IPS DF 4.7 (cell line): ENCODE data around the gene NAT16.
A peak's percentile ranks its signal among the peaks of the same experiment; 100 is the strongest.
"Not testable (repeated sequence)": the region's sequence is repeated elsewhere in the genome, so short reads cannot be mapped to it uniquely, and the experiment has no call there.

Experiments used
- DNase-seq: peaks from one replicate; pipeline ENCODE4 v3.0.0-alpha.2; 2013; ENCODE audit warnings: low spot score; ENCODE audit errors: extremely low read depth

NAT16 gene

DNA sequence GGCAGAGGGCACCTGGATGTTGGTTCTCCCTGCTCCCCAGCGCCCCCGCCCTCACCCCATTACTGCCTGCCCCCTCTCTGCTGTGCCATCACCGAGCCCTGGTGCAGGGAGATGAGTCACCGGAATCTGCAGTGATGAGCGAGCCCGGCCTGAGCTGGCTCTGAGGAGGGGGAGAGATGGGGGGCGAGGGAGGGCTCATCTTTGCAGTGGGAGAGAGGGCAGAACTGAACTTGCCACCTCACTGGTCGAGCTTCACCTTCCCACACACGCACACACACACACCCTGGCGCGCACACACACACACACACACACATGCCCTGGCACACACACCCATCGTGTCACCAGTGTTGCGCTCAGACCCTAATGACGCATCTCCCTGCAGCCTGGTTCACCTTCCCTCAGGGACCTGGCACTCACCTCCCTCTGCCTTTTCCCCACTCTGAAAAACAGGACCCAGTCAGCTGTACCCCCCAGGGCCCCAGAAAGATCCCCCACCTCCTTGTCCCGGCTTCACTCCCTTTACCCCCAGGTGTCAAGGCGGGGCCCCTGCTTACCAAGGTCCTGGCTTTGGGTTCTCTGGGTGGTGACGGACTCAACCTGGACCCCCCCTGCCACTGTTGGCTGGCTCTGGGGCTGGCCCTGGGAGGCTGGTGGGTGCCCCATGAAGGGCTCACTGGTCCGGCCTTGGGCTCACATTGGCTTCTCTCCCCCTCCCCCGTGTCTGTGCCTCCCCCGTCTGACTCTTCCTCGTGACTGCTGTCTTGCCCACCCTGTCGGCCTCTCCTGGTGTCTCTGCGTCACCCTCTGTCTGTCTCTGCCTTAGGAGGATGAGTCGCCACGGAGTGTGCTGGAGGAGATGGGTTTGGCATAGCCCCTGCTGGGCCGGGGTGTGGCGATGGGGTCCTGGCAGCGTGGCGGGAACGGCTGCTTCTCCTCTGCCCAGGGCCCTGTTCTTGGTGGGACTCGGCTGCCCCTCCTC is 20.1 kb downstream of the NAT16 start:
- no peak for DNase-seq

DNA sequence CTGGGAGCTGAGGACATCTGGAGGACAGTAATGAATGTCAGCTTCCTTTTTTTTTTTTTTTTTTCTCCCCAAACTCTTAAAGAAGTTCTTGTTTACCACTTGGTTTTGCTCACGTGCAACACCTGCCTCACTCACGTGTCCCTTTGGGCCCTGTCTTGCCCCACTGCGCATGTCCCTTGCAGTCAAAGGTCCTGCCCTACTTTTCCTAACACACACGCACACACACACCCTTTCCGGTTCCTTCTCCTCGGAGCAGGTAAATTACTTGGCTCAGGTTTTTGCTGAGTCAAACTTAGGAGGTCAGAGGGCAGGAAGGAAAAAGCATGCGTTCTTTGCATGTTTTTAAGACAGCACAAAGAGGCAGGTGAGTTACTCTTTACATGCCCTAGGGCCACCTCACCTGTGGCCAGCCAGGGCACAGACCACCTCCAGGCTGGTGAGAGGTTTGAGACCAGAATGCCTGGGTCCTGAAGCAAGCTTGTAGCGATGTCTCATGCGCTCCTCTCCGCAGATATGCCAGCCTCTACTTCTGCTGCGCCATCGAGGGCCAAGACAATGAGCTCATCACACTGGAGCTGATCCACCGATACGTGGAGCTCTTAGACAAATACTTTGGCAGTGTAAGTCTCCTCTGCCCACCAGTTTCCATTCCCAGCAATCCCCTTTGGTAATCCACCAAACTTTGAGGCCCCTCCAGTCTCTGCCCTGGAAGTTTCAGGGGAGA is 23.1 kb downstream of the NAT16 start:
- no peak for DNase-seq

DNA sequence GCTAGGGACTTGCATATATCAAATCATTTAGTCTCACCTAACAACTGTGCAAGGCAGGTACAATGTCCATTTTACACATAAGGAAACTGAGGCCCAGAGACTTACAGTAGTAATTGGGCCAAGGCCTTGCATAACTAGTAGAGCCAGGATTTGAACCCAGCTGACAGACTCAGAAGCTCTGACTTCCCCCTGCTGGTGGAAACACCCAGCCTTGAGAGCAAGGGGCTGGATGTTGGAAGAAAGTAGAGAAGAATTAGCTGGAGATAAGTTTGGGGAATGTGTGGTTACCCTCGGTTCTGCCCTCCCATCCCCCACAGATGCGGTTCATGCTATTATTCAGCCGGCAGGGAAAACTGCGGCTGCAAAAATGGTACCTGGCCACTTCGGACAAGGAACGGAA is 23.8 kb downstream of the NAT16 start:
- no peak for DNase-seq

DNA sequence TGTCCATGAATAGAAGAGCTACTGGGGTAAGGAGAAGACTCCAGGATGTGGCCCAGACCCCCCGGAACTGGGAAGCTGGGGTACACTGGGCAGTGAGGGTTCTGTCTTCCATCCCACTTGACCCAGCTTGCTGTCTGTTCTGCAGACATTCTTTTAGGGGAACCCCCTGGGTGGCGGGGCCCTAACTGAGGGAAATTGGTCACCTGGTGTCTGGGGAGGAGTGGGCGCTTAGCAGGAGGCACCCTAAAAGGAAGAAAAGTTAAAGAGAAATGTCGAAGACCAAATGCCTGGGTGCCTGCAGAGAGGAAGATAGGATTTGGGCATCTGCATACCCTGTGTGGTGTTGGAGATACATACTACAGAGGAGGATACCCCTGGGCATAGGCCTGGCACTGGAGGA is 24.8 kb downstream of the NAT16 start:
- DNase-seq = no peak

DNA sequence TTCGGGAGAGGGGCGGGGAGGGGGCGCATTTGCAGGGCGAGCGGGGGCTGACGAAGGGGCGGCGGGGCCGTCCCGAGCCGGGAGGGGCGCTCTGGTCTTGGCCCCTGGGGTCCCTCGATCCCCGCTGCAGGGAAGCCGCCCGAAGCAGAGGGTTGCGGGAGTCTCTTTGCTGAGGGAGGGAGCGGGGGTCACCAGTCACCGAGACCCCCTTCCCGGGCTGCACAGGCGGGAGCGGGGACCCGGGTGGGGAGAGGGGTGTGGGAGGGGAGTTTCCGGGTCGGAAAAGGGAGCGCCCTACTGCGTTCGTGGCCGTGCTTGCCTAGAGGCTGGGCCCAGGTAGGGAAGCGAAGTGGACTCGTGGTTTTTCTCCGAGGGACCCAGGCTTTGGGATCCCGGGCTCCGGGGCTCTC is 25.4 kb downstream of the NAT16 start:
- DNase-seq = no peak

DNA sequence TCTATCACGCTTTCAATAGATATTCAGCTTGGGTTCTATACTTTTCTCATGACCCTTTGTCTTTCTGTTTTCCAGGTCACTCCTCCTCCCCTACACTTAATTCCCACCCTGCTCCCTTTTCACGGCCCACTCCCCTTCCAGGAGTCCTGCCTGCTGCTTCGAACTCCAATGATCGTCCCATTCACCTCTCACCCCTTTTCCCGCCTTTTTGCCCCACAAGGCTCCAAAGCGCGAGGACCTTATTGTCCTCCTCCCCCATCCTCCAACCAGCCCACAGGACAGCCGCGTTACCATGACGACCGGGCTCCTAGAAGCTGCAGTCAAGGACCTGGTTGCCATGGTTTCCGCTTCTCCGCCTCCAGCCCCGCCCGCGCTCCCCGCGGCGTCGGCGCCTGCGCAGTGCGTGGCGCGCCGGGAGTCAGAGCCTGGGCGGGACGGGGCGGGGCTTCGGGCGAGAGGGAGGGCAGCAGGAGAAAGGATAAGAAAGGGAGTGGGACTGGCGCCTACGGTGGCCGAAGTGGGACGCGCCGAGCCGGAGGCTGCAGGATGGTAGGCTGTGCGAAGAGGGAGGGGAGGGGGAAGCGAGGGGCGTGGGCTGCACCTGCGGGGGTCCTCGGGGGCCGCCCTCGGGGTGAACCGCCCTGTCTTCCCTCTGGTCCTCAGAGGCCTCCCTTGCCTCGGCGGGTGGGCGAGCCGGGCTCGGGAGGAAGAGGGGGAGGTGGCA is 26.0 kb downstream of the NAT16 start, which contains the start of gene AP1S1:
TSS of gene AP1S1 (plus strand) at position 508 of the 724 bp plus-strand sequence. CDS start at position 547, 39 bp downstream.
- DNase-seq = peak; percentile 99

DNA sequence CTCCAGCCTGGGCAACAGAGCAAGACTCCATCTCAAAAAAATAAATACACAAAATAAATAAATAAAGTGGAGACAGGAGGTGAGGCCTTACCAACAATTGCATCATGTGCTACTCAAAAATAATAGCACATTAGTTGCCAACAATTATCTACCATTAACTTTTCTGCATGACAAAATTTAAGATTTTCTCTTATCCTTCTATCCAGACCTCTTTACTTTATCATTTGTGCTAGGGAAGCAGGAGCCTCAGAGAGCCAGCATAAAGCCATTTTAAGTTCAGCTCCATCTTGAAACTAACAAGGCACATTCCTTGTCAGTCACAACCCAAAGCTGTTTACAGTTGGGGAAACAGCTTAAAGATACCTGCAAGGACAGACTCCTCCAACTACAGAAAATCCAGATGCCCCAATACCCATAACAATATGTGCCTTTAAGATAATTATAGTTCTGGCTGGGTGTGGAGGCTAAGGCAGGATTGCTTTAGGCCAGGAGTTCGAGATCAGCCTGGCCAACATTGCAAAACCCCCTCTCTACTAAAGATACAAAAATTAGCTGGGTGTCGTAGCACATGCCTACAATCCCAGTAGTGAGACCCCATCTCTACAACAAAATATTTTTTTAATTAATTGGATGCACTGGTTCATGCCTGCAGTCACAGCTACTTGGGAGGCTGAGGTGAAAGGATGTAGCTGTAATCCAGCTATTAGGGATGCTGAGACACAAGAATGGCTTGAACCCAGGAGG is 28.0 kb downstream of the NAT16 start:
- no peak for DNase-seq

DNA sequence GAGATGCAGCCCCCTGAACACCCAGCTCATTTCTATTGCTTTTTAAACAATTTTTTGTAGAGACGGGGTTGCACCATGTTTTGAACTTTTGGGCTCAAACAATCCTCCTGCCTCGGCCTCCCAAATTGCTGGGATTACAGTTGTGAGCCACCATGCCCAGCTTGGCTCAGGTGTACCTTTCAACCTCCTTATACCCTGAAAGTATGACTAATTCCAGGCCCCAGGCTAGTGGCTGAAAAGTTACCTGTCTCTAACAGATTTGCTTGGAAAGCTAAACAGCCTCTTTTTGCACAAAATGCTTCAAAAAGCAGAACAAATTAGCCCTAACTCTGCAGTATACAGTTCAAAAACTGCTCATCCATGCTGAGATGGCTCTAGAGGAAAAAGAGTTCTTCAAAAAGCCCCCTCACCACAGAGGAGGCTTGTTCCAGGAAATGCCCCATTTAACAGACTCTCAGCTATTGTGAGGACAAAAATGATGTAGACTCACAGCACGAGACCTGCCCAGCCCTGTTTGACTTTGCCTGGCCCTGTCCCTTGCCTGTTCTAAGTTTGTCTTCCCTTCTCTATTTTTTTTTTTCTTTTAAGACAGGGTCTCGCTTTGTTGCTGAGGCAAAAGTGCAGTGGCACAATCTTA is 39.2 kb downstream of the NAT16 start:
- no peak for DNase-seq

DNA sequence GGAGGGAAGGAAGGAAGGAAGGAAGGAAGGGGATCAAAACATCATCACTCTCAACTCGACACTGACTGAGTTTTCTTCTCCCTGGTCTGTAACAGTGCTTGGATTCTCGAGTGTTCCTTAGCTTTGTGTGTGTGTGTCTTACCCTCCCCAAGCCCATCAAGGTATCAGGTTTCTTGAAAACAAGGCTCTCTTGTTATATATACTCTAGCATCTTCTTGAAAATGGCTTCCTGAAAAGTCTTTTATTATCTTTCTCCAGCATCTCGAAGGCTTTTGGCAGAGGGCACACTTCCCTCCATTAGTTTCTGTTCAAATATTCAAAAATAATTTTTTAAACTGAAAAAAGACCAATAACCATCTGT is 39.8 kb downstream of the NAT16 start:
- DNase-seq = no peak

DNA sequence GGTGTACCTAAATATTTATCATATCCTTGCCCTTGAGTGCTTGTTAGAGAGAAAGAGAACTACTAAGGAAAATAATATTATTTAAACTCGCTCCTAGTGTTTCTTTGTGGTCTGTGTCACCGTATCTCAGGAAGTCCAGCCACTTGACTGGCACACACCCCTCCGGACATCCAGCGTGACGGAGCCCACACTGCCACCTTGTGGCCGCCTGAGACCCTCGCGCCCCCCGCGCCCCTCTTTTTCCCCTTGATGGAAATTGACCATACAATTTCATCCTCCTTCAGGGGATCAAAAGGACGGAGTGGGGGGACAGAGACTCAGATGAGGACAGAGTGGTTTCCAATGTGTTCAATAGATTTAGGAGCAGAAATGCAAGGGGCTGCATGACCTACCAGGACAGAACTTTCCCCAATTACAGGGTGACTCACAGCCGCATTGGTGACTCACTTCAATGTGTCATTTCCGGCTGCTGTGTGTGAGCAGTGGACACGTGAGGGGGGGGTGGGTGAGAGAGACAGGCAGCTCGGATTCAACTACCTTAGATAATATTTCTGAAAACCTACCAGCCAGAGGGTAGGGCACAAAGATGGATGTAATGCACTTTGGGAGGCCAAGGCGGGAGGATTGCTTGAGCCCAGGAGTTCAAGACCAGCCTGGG is 41.8 kb downstream of the NAT16 start:
- DNase-seq = no peak

DNA sequence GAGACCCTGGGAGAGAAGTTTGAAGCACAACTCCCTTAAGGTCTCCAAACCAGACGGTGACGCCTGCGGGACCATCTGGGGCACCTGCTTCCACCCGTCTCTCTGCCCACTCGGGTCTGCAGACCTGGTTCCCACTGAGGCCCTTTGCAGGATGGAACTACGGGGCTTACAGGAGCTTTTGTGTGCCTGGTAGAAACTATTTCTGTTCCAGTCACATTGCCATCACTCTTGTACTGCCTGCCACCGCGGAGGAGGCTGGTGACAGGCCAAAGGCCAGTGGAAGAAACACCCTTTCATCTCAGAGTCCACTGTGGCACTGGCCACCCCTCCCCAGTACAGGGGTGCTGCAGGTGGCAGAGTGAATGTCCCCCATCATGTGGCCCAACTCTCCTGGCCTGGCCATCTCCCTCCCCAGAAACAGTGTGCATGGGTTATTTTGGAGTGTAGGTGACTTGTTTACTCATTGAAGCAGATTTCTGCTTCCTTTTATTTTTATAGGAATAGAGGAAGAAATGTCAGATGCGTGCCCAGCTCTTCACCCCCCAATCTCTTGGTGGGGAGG is 42.4 kb downstream of the NAT16 start:
- DNase-seq = no peak

DNA sequence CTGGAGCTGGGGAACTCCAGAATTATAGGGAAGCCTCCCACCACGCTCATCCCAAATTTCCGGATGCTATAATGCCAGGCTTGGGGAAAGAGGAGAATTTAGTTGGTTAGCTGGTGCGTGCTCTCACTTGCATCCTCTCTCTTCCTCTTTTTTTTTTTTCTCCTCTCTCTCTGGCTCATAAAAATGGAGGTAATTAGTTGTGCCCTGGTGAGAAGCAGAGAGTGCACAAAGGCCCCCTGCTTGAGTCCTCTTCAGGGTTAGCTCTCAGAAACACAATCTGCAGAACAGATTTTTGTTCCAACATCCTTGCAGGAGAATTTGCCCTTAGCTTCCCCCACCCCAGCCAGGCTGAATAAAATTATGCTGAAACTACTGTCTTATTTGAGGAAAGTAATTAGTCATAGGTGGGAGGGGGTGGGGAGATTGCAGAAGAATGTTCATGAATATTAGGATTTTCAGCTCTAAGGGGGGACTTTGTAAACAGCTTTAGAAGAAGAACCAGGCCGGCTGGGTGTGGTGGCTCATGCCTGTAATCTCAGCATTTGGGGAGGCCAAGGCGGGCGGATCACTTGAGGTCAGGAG is 45.6 kb downstream of the NAT16 start:
- no peak for DNase-seq

DNA sequence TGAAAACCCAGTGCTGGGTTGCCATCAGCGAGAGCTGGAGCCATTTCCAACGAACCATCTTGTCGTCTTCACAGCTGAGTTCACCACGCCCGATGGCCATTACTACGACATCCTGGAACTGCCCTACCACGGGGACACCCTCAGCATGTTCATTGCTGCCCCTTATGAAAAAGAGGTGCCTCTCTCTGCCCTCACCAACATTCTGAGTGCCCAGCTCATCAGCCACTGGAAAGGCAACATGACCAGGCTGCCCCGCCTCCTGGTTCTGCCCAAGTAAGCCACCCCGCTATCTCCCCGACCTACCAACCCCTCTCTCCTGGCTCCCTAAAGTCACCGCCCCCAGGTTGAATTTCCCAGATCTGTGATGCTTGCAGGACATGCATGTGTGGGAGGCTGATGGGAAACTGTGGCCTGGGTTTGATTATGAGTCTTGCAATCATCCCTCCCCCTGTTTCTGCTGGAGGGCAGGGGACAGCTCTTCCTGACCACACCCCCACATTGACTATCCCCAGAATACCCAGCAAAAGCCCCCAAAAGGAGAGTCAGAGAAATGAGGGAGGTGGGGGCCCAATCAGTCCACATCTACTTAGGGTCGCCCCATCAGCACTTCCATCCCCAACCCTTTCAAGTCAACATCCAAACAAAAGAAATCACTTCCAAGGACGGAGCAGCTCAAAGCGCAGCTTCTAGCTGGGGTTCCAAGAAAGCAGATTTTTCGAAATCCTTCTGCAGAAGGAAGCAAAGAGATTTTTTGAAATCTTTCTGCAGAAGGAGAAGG is 46.3 kb downstream of the NAT16 start:
- DNase-seq = no peak

DNA sequence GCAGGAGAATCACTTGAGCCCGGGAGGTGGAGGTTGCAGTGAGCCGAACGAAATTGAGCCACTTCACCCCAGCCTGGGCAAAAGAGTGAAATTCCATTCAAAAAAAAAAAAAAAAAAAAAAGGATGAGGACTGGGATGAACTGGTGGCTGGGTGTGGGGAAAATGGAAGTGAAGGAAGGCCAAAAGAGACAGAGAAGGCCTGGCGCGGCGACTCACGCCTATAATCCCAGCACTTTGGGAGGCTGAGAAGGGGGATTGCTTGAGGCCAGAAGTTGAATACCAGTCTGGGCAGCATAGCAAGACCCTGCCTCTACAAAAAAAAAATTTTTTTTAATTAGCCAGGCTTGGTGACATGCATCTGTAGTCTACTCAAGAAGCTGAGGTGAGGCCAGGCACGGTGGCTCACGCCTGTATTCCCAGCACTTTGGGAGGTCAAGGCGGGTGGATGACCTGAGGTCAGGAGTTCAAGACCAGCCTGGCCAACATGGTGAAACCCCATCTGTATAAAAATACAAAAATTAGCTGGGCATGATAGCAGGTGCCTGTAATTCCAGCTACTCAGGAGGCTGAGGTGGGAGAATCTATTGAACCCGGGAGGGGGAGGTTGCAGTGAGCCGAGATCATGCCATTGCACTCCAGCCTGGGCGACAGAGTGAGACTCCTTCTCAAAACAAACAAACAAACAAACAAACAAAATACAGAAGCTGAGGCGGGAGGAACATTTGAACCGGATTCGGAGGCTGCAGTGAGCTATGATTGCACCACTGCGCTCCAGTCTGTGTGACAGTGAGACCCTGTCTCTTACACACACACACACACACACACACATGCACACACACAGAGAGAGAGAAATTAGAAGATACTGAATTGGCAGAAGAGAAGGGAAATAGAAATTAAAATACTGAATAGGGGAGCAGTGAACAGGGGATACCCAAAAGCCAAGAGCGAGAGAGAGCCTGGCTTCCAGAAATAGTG is 47.2 kb downstream of the NAT16 start:
- not testable (repeated sequence) for DNase-seq

DNA sequence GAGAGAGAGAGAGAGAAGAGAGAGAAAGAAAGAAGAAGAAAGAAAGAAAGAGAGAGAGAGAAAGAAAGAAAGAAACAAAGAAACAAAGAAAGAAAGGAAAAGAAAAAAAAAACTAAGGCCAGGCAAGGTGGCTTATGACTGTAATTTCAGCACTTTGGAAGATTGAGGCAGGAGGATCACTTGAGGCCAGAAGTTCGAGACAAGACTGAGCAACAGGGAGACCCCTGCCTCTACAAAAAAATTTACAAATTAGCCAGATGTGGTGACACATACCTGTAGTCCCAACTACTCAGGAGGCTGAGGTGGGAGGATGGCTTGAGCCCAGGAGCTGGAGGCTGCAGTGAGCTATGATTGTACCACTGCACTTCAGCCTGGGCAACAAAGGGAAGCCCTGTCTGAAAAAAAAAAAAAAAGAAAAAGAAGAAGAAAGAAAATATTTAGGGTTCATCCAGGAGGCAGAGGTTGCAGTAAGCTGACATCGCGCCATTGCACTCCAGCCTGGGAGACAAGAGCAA is 50.4 kb downstream of the NAT16 start:
- no peak for DNase-seq

DNA sequence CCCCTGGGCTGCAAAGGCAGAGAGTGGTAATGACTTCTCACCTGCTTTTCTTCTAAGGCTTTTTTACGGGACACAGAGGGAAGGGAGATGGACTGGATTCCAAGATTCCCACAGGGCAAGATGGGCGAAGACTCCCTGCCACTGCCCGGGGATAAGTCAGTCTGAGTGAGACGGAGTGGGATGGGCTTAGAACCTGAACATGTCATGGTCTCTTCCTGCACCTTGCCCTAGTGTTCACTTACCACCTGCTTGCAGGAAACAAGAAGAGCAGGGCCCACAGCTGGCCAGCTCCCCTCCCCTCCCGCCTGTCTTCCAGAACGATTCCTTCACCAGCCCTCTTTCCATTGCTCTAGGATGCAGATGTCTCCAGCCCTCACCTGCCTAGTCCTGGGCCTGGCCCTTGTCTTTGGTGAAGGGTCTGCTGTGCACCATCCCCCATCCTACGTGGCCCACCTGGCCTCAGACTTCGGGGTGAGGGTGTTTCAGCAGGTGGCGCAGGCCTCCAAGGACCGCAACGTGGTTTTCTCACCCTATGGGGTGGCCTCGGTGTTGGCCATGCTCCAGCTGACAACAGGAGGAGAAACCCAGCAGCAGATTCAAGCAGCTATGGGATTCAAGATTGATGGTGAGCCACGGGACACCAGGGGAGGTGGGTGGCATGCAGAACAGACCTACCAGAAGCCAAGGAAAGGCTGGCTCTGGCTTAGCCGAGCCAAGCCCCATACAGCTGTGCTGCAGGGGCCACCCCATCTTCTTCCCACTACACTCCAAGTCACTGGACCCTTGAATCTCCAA is 51.9 kb downstream of the NAT16 start:
- DNase-seq = no peak
